CD4-positive, alpha-beta T cell treated with Interleukin-6 at 100 ng/mL for 8 hours (primary cell): Measurements from ENCODE around the gene ATXN2.

Source experiments
- DNase-seq: peaks from one replicate; pipeline ENCODE4 v3.0.0-alpha.2; 2020; ENCODE audit warnings: mixed read lengths, low spot score

ATXN2 gene

DNA sequence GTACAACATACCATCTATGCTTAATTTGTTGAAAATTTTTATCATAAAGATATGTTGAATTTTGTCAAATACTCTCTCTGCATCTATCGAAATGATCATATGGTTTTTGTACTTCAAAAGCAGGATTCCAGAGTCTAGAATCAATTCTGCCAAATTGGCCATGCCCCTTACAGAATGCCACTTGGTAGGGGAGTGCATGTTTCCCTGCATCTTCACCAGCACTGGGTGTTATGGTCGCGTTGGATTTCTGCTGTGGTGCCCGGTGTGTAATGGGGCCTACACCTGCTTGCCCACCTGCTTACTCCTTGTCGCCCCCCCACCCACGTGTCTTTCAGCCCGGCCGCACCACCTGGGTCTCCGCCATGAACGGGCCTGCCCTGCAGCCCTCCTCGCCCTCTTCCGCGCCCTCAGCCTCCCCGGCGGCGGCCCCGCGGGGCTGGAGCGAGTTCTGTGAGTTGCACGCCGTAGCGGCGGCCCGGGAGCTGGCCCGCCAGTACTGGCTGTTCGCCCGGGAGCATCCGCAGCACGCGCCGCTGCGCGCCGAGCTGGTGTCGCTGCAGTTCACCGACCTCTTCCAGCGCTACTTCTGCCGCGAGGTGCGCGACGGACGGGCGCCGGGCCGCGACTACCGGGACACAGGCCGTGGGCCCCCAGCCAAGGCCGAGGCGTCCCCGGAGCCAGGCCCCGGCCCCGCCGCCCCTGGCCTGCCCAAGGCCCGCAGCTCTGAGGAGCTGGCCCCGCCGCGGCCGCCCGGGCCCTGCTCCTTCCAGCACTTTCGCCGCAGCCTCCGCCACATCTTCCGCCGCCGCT, 181.1 kb downstream of the ATXN2 start:
- no peak for DNase-seq

DNA sequence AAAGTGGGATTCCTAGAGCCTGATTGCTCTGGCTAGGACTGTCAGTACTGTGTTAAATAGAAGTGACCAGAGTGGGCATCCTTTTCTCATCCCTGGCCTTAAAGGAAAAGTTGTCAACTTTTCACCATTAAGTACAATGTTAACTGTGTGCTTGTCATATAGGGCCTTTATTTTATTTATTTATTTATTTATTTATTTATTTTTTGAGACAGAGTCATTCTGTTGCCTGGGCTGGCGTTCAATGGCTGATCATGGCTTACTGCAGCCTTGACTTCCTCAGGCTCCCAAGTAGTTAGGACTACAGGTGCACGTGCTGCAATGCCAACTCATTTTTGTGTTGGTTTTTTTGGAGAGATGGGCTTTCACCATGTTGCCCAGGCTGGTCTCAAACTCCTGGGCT, 181.8 kb downstream of the ATXN2 start:
- no peak for DNase-seq

DNA sequence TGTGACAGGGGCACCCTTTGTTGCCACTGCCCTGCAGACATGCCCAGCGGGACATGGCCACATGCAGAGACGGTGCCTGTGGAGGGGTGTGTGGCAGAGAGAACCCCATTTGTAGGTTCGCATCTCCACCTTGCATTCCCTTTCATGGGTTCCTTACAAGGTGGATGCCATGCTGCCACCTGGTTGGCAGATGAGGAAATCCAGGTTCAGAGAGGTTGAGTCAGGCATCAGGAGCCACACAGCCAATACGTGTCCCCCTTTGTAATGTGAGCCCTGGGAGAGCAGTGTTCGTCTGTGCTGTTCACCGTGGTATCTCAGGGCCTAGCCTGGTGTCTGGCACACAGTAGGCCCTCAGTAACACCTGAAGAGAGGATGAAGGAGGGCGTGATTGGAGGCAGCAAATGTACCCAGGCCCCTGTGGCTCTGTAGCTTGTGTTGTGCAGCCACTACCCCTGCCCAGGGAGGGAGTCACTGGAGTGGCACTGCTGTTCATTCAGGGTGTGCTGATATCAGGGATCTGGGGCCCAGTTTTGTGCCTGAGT, 184.3 kb downstream of the ATXN2 start:
- DNase-seq, result no peak

DNA sequence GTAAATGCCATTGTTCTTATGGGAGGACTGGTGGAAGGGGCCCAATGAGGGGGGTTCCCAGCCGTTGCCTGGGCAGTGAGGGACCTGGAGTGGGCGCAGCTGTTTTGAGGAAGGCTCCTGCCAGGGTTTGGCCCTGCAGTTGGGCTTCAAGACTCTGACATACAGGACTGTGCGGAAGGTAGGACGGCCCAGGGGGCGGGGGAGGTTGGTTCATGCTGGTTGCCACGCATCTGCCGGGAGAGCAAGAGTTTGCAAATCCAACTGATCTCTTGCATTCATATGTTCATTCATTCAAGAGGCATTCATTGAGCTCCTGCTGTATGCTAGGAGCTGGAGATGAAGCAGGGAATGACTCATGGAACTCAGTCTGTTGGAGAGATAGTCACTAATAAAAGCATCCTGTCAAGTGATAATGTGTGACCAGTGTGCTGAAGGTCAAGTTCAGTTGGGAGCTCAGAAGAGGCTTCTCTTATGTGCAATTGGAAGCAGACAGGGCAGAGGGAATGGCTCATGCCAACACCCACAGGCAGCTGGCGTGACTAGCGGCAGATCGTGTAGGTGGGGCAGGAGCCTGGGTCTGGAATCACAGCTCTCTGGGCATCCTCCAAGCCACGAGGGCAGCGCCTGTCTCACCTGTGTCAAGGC, 185.6 kb downstream of the ATXN2 start:
- no peak for DNase-seq

DNA sequence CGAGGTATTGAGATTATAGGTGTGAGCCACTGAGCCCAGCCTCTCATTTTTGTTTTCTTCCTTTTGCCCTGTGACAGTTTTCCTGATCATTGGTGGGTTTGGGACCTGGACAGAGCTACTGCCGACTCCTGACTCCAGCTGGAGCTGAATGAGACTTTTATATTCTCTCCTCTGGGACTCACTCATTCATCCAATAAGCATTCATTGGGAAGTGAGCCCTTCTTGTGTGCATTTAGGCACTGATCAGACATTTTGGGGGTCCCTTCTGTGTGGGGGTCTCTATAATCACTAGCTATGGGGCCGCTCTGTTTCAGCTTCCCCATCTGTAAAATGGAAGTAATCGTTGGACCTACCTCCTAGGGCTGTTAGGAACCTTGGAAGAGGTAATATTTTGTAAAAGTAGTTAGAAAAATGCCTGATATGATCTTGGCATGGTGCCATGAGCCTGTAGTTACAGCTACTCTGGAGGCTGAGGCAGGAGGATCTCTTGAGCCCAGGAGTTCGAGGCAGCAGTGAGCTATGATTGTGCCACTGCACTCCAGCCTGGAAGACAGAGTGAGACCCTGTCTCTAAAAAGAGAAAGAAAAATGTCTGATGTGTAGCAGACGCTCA, 186.2 kb downstream of the ATXN2 start:
- no peak for DNase-seq

DNA sequence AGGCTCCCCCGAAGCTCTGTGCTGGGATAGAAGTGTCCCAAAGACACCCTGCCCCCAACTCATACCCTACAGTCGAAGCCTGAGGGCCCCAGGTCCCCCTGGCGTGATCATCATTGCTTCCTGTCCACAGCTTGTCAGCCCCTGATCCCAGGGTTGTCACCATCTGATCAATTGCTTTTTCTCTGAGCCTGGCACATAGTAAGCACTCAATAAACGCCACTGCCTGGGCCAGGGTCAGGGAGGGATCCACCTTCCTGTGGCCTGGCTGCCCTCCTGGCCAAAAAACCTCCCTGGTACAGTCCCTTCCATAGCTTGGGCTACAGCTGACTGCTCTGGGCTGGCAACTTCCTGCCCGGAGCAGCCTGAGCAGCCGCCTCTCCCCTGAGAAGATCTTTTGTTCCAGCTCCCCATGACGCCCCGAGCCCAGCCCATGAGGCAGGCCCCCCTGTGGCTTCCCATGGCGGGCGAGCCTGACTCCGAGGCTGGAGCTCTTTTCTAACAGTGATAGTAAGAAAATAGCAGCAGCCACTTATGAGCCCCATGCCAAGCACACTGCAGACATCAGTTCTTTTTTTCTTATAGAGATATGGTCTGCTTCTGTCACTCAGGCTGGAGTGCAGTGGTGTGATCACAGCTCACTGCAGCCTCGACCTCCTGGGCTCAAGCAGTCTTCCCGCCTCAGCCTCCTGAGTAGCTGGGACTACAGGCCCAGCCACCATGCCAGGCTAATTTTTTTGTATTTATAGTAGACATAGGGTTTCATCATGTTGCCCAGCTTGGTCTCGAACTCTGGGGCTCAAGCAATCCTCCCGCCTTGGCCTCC, 186.9 kb downstream of the ATXN2 start:
- no peak for DNase-seq

DNA sequence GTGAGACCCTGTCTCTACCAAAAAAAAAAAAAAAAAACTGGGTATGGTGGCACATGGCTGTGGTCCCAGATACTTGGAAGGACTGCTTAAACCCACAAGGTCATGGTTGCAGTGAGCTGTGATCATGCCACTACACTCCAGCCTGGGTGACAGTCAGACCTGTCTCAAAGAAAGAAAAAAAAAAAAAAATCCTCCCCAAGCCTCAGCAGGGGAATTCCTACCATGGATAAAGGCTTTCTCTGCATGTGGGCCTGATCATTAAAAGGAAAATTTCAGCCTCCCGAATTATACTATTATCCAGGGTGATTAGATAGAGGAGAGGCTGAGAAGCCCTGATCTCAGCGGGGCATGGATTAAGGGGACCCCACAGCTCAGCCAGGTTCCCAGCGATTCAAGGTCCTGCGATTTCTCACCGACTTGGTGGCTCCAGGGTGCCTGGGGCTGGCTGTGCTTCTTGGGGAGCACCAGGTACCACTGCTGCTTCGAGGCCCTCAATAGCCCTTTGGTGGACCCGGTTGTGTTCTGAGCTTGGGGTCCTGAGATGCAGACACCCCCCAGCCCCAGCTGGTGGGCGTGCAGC, 187.8 kb downstream of the ATXN2 start:
- no peak for DNase-seq

DNA sequence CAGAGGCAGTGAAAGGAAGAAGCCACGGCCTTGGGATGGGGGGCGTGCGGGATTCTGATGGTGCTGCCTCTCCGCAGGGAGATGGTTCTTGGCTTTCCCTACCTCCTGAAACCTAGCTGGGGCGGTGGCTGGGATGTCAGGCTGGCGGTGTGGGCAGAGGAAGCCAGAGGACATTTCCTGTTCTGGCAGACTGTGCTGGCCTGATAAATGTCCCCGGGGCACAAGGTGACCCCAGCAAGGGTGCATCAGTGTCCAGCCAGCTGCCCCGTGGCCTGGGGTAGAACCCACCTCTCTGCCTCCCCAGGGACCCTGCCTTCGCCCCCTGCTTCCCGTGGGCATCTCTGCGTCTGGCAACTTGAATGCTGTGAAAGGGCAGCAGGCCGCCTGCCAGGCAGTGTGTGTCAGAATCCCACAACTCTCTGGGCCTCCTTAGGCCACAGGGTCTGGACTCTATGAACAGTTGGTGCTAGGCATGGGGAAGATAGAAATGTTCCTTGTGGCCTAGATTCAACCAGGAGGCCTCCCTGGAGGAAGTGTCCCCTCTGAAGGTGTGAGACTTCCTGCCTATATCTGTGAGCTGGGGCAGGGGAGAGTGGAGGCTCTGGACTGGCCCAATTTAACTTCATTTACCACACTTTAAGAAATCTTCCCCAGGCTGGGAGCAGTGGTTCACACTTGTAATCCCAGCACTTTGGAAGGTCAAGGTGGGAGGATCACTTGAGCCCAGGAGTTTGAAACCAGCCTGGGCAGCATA, 188.5 kb downstream of the ATXN2 start:
- no peak for DNase-seq

DNA sequence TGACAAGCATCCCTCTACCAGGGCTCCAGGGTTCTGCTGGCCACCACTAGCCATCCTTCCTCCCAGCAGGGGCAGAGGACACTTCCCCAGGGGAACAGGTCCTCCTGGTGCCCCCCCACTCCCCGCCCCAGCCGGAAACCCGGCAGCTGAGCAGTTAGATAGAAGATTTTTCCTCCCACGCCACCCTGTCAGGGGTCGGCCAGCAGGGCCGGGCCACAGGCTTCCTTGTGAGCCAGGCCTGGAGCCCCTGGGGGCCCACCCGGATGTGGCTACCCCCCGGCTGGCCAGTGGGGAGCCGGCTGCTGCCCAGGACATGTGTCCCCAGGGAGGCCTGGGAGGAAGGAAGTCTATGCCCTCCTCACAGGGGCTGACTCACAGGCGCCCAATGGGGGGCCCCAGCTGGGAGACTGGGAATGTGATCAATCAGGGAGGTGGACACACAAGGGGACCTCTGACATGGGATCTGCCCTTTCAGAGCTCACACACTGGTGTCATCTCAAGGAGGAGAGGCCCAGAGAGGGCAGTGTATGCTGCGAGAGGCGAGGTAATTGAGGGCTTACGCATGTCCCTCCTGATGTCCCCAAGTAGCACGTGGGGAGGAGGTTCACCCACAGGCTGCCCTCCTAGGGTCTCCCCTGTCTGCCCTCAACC, 189.2 kb downstream of the ATXN2 start:
- DNase-seq, result no peak

DNA sequence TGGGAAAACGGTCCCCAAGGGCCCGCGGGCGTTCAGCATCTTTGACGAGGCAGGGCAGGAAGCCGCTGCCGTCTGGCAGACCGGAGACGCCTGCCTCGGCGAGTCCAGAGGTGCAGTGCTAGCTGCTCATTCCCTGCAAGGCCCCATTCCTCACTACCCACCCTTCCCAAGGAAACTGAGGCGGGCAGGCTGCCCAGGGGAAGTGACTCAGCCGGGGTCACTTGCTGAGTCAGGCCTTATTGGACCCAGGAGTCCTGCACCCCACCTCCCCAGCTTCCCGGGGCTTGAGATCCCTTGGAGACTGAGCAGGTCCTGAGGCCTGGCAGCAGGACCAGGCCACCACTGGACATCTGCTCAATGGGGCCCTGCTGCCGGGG, 189.7 kb downstream of the ATXN2 start:
- DNase-seq, result no peak

DNA sequence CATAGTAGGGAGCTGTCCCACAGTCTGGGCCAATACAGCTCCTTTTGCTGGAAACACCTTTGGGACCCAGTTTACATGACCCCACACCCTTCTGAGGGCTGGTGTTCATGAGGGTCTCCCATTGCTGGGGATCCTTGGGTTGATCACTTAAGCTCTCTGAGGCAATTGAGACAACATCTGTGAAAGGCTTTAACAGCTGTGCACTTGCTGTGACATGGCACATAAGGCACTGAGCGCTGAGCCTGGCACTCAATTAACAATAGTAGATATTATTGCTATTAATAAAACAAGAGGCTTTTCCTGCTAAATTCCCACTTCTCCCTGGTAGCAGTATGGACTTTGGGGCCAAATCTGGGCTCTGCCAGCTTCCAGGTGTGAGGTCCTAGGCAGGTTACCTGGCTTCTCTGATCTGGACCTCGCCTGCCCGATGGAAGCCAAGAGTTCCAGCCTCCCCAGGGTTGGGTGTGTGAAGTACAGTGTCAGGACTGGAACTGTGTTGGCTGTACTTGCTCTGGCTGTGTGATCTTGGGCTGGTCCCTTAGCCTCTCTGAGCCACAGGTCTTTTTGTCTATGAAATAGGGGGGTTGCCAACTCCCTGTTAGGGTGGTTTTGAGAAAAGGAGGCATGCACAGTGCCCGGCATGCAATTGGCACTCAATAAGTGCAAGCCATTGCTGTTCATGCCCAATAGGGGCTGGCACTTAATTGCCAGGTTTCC, 190.3 kb downstream of the ATXN2 start:
- no peak for DNase-seq

DNA sequence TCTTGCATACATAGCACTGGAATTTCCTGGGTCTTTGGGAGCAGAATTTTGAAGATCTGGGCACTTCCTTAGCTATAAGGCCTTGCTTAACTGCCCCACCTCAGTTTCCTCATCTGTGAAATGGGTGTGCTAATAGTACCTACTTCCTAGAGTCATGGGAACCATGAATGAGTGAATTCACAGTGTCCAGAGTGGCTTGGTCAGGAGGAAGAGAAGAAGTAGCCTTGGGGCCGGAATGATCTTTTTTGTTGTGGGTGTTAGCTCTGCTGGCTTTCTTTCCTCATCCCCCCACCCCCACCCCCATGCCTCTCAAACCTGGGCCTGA, 191.0 kb downstream of the ATXN2 start:
- DNase-seq, result no peak

DNA sequence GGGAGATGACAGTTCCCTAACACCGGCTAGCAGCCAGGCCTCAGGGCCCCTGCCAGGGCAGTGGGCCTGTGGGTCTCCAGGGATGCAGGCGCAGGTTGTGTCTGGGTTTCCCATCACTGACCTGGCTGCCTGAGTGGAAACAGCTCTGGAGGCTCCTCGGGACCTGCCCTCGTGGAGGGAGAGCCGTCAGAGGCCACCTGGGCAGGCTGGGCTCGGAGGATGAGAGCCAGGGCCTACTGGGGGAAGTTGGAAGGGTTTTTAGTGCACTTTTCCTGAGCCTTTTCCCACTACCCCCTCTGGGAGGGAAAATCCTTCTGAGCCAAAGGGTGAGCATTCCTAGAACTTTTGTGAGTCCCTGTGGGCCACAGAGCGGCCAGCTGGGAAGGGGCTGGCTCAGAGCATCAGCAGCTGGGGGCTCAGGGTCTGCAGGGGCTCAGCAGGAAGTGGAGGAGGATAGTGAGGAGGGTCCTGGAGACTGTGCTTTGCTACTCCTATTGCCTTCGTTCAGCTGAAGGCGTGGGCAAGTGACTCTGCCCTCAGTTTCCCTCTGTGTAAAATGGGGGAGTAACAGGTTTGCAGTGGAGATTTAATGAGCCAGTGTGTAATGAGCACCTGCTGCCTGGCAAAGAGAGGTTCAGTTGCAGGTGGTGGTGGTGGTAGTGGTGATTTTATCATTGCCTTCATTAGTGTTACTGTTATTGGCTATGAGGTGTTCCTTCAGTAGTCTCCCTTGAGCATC, 191.6 kb downstream of the ATXN2 start:
- no peak for DNase-seq

DNA sequence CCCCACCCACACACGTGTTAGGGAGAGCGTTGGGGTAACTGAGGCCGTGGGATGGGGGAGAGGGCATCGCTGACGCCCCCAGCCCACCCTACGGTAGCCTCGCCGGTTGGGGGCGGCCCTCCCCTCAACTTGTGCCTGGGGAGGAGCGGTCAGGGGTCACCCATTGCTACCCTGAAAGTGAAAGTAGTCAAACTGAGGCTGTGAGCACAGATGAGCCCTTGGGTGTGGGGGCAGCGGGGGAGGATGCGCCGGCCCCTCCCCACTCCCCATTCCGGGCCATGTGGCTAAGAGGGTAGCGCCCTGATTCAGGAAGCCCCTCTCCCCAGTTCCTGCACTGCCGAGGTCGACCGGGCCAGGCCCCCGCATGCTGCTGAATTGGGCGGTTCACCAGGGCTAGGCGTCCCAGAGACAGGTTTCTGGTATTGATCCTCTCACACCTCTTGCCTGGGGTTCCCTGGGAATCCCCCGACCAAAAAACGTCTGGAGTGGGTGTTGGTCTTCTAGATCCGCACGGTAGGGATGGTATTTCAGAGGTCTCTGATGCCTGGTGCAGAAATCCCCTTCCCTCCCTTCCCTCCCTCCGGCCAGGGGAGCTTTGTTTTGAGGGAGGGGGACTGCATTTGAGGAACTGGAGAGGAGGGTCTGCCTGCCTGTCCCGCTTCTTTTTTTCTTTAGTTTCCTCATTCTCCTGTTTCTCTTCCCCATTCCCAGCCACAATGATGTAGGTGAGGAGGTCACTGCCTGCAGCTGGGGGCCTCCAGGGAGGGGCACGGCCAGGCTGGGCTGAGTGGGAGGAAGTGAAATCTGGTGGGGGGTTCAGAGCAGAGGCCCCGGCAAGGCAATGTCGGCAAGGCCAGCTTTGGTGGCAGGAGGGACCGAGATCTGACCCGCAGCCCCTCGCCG, 192.4 kb downstream of the ATXN2 start:
- DNase-seq, result no peak

DNA sequence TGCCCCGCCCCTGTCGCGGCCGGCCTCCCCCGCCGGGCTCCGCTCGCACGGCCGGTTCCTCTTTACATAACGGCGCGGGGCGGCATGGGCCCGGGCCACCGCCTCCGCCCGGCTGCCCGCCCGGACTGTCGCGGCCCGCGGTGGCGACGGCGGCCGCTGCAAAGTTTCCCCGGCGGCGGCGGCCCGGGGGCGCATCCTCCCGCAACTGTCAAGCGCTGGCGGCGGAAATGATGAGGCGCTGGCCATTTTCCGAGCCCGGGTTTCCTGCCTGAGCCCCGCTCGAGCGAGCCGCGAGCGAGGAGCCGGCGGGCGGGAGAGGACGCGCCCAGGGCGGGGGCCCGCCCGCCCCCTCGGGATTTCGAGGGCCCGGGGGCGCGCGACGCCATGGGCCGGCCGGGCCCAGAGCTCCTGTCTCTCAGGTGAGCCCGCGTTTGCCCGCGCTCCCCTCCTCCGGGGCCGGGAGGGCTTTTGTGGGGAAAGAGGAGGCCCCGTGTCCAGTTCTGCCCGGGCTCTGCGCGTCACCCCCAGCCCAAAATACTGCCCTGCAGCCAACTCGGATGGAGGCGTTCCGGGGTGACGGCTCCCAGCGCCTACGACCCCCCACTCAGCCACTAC, 193.1 kb downstream of the ATXN2 start, which contains the start of gene SH2B3:
TSS of gene SH2B3 (plus strand) at position 65 of the 615 bp plus-strand sequence. CDS start 12,223 bp downstream, outside the sequence.
- DNase-seq, result peak; percentile 72

DNA sequence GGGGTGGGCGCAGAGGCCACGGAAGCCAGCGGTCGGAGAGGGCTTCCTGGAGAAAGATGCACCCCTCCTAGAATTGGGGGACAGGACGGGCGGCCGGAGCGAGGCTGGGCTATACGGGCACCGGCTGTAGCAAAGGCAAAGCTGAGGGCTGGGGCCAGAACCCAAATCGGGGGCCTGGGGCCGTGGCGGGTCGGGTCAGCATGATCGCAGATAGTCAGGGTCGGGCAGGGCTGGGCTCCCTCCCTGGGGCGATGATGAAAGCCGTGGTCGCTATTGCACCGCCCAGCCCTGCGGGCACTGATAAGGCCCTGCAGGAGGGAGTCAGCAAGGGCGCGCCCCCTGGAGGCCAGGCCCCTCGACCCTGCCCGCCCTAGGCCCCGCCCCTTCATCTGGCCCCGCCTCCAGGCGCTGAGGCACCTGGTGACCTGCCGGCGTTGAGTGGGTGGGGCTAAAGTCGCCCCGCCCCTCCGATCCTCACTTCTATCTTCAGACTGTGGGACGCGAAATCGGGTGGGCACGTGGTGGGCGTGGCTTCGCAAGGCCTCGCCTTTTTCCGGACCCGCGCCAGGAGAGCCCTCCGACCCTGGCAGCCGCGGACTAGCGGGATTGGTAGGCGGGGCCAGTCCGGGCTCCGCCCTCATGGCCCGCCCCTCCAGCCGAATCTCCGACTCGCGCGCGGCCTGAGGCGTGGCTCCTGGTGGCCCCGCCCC, 193.8 kb downstream of the ATXN2 start:
- peak; percentile 97 for DNase-seq
